ENCODE data around the gene LSM14B.

LSM14B gene

GRCh38 chr20:62133051-62133845 is 11.0 kb downstream of the LSM14B start:
- DNase-seq: peak; percentile 65

- DNase-seq: peak; percentile 68
Observed at GRCh38 chr20:62133864-62134263, 11.6 kb downstream of the LSM14B start.

- no peak for DNase-seq
Observed at GRCh38 chr20:62134735-62135231, 12.5 kb downstream of the LSM14B start.

- DNase-seq: no peak
Observed at GRCh38 chr20:62135573-62136266, 13.4 kb downstream of the LSM14B start.

GRCh38 chr20:62136283-62137091 is 14.2 kb downstream of the LSM14B start:
- peak; percentile 87 for DNase-seq

- no peak for DNase-seq
Observed at GRCh38 chr20:62137092-62137384, 14.8 kb downstream of the LSM14B start.

- DNase-seq: no peak
Observed at GRCh38 chr20:62137478-62138203, 15.4 kb downstream of the LSM14B start.

- no peak for DNase-seq
Observed at GRCh38 chr20:62138204-62138543, 15.9 kb downstream of the LSM14B start.

GRCh38 chr20:62138912-62139311 is 16.6 kb downstream of the LSM14B start:
- DNase-seq: no peak

- DNase-seq: no peak
Observed at GRCh38 chr20:62139636-62140035, 17.4 kb downstream of the LSM14B start.

GRCh38 chr20:62141043-62141396 is 18.7 kb downstream of the LSM14B start:
- DNase-seq: no peak

- DNase-seq: peak; percentile 51
Observed at GRCh38 chr20:62141397-62142251, 19.3 kb downstream of the LSM14B start.

GRCh38 chr20:62142252-62143080 is 20.2 kb downstream of the LSM14B start:
- peak; percentile 18 for DNase-seq

- DNase-seq: peak; percentile 96
Observed at GRCh38 chr20:62143081-62143956, 21.0 kb downstream of the LSM14B start, which contains the start of the genes PSMA7 and SS18L1. Gene PSMA7 (minus strand): TSS chr20:62143394. CDS start chr20:62143303, 91 bp downstream. Gene SS18L1 (plus strand): TSS chr20:62143769. CDS start chr20:62143821, 52 bp downstream.

- DNase-seq: peak; percentile 85
Observed at GRCh38 chr20:62143957-62144825, 21.9 kb downstream of the LSM14B start.

- DNase-seq: no peak
Observed at GRCh38 chr20:62145688-62146018, 23.4 kb downstream of the LSM14B start.

GRCh38 chr20:62146019-62146755 is 23.9 kb downstream of the LSM14B start:
- DNase-seq: peak; percentile 54

GRCh38 chr20:62147125-62147524 is 24.9 kb downstream of the LSM14B start:
- no peak for DNase-seq

All from hematopoietic multipotent progenitor cell treated with erythropoietin and hydrocortisone succinate and interleukin-3 and kit ligand, for 4 days (in vitro differentiated cells).